H1 (cell line): ENCODE measurements around the gene RABIF. TPM values are rescaled to one million over a fixed set of nuclear protein-coding genes. Genes with fewer than 3 reads are reported as not detected.
A peak's percentile ranks its signal among the peaks of the same experiment; 100 is the strongest.

Source experiments
- CTCF ChIA-PET: fragments of 300-600 bp; sonication (Branson Sonifier 250); formaldehyde crosslinking; loops from one replicate; lab custom pipeline; 2021; ENCODE audit not compliant: partially characterized antibody; lab: Charles Lee
- POLR2A ChIA-PET: fragments of 300-600 bp; sonication (Branson Sonifier 250); formaldehyde crosslinking; loops from one replicate; lab custom pipeline; 2021; ENCODE audit warnings: inconsistent platforms; ENCODE audit not compliant: partially characterized antibody; lab: Charles Lee
- DNase-seq, 2 experiments: peaks; one replicate each; pipeline versions ENCODE4 v3.0.0 to v3.0.0-alpha.2; 2010 to 2022; ENCODE audit warnings: low spot score in 2 of 2, low read depth in 1 of 2, mixed read lengths in 1 of 2
- FAIRE-seq: peaks from 2 replicates; lab custom pipeline; 2011; peaks lifted over from hg19 to GRCh38; lab: Jason Lieb, UNC
- H2AFZ ChIP-seq: 2 replicates; pipeline ENCODE4 v1.8.1; 2012; ENCODE audit warnings: low read length, inconsistent platforms
- H2AK5ac ChIP-seq: 2 replicates; pipeline ENCODE4 v1.6.1; 2013; ENCODE audit warnings: low read depth, low read length
- H2BK120ac ChIP-seq: replicated peaks from 2 replicates; pipeline ENCODE3; 2013; ENCODE audit warnings: low read depth, low read length, inconsistent platforms
- H2BK12ac ChIP-seq: 2 replicates; pipeline ENCODE4 v1.6.1; 2013; ENCODE audit warnings: low read depth, low read length
- H2BK15ac ChIP-seq: 2 replicates; pipeline ENCODE4 v1.6.1; 2013; ENCODE audit warnings: low read length
- H2BK20ac ChIP-seq: 2 replicates; pipeline ENCODE4 v1.6.1; 2013; ENCODE audit warnings: low read length
- H2BK5ac ChIP-seq: 2 replicates; pipeline ENCODE4 v1.6.1; 2013; ENCODE audit warnings: low read depth, low read length
- H3K14ac ChIP-seq: 2 replicates; pipeline ENCODE4 v1.6.1; 2013; ENCODE audit warnings: inconsistent platforms; ENCODE audit not compliant: insufficient read length
- H3K18ac ChIP-seq: 2 replicates; pipeline ENCODE4 v1.6.1; 2013; ENCODE audit warnings: low read length; ENCODE audit errors: extremely low read depth
- H3K23ac ChIP-seq: 2 replicates; pipeline ENCODE4 v1.6.1; 2013; ENCODE audit warnings: inconsistent platforms; ENCODE audit not compliant: insufficient read length
- H3K23me2 ChIP-seq: 2 replicates; pipeline ENCODE4 v1.6.1; 2013; ENCODE audit warnings: low read depth, low read length
- H3K27ac ChIP-seq: 2 replicates; pipeline ENCODE4 v1.6.1; 2011; ENCODE audit warnings: low read depth, low read length, inconsistent platforms
- H3K27me3 ChIP-seq, 4 experiments: replicated peaks in 1 of 4; 1 replicate in 1 of 4; 2 replicates in 3 of 4; pipeline versions ENCODE4 v1.6.1 to v1.8.1; 2011 to 2013; ENCODE audit warnings: low read length in 3 of 4, mild to moderate bottlenecking in 3 of 4, inconsistent platforms in 2 of 4, mixed read lengths in 2 of 4, moderate library complexity in 1 of 4; ENCODE audit not compliant: control insufficient read depth in 3 of 4, insufficient read depth in 3 of 4; ENCODE audit errors: extremely low read depth in 1 of 4
- H3K36me3 ChIP-seq, 4 experiments: 2 replicates each; pipeline versions ENCODE4 v1.6.1 to v1.8.1; 2011 to 2013; ENCODE audit warnings: mild to moderate bottlenecking in 4 of 4, low read length in 3 of 4, moderate library complexity in 2 of 4, control low read depth in 1 of 4, inconsistent platforms in 1 of 4; ENCODE audit not compliant: insufficient read depth in 4 of 4, control insufficient read depth in 2 of 4
- H3K4ac ChIP-seq: replicated peaks from 2 replicates; pipeline ENCODE3; 2013; ENCODE audit warnings: low read length, low read depth, mixed read lengths, inconsistent platforms; ENCODE audit not compliant: insufficient read length
- H3K4me1 ChIP-seq, 4 experiments: replicated peaks in 1 of 4; 1 replicate in 1 of 4; 2 replicates in 3 of 4; pipeline versions ENCODE4 v1.6.1 to v1.8.1; 2011 to 2013; ENCODE audit warnings: low read length in 3 of 4, inconsistent platforms in 2 of 4, mixed read lengths in 1 of 4; ENCODE audit not compliant: insufficient read depth in 4 of 4, control insufficient read depth in 3 of 4
- H3K4me2 ChIP-seq, 2 experiments: 2 replicates each; pipeline versions ENCODE4 v1.6.1 to v1.8.1; 2011 to 2013; ENCODE audit warnings: low read depth in 2 of 2, low read length in 2 of 2, control low read depth in 1 of 2, inconsistent platforms in 1 of 2, mild to moderate bottlenecking in 1 of 2; ENCODE audit not compliant: insufficient read depth in 1 of 2
- H3K4me3 ChIP-seq, 4 experiments: fragments of 200-600, 300-600 bp in 1 of 4; sonication (generic), shearing (Covaris generic), sonication (Bioruptor Twin) in 1 of 4; 2 replicates each; pipeline versions ENCODE4 v1.5.1 to v1.8.1; 2011 to 2016; ENCODE audit warnings: low read length in 4 of 4, low read depth in 3 of 4, control low read depth in 2 of 4, inconsistent platforms in 2 of 4, mild to moderate bottlenecking in 2 of 4, mixed read lengths in 1 of 4, moderate library complexity in 1 of 4; ENCODE audit not compliant: insufficient read depth in 2 of 4; ENCODE audit errors: extremely low read depth in 1 of 4
- H3K56ac ChIP-seq: replicated peaks from 2 replicates; pipeline ENCODE3; 2013; ENCODE audit warnings: low read depth, mild to moderate bottlenecking, mixed read lengths, low read length, inconsistent platforms; ENCODE audit not compliant: insufficient read length
- H3K79me1 ChIP-seq: 2 replicates; pipeline ENCODE4 v1.6.1; 2013; ENCODE audit warnings: low read depth, low read length, control low read depth
- H3K79me2 ChIP-seq, 2 experiments: 2 replicates each; pipeline versions ENCODE4 v1.6.1 to v1.8.1; 2012 to 2013; ENCODE audit warnings: low read length in 2 of 2, mild to moderate bottlenecking in 2 of 2, inconsistent platforms in 1 of 2; ENCODE audit not compliant: insufficient read depth in 2 of 2, control insufficient read depth in 1 of 2
- H3K9ac ChIP-seq, 4 experiments: replicated peaks in 1 of 4; 1 replicate in 1 of 4; 2 replicates in 3 of 4; pipeline versions ENCODE4 v1.6.1 to v1.8.1; 2011 to 2013; ENCODE audit warnings: low read depth in 3 of 4, low read length in 3 of 4, control low read depth in 2 of 4, mild to moderate bottlenecking in 2 of 4, moderate library complexity in 2 of 4, inconsistent platforms in 1 of 4; ENCODE audit errors: extremely low read depth in 1 of 4
- H3K9me3 ChIP-seq, 2 experiments: 2 replicates each; pipeline versions ENCODE4 v1.6.1 to v1.8.1; 2012 to 2013; ENCODE audit warnings: mild to moderate bottlenecking in 2 of 2, moderate library complexity in 2 of 2, control low read depth in 1 of 2, inconsistent platforms in 1 of 2, low read depth in 1 of 2, low read length in 1 of 2, mixed read lengths in 1 of 2; ENCODE audit not compliant: insufficient read depth in 2 of 2
- H4K20me1 ChIP-seq, 2 experiments: replicated peaks in 1 of 2; 2 replicates each; pipeline versions ENCODE3 to v1.8.1; 2011 to 2013; ENCODE audit warnings: inconsistent platforms in 2 of 2, low read length in 2 of 2, mild to moderate bottlenecking in 1 of 2; ENCODE audit not compliant: insufficient read depth in 2 of 2, control insufficient read depth in 1 of 2
- H4K5ac ChIP-seq: 2 replicates; pipeline ENCODE4 v1.6.1; 2013; ENCODE audit warnings: low read length, low read depth, mixed read lengths, inconsistent platforms; ENCODE audit not compliant: insufficient read length
- H4K8ac ChIP-seq: 2 replicates; pipeline ENCODE4 v1.8.0; 2013; ENCODE audit warnings: mild to moderate bottlenecking, moderate library complexity, low read length, inconsistent platforms; ENCODE audit not compliant: insufficient read depth; ENCODE audit errors: extremely low read depth
- H4K91ac ChIP-seq: replicated peaks from 2 replicates; pipeline ENCODE3; 2013; ENCODE audit warnings: low read length, mixed read lengths, inconsistent platforms; ENCODE audit not compliant: insufficient read length
- CHD1 ChIP-seq: IDR thresholded peaks from 2 replicates; pipeline ENCODE4 v1.6.1; 2012; ENCODE audit warnings: low read depth, low read length, improper control_type of control experiment
- CREB1 ChIP-seq: IDR thresholded peaks from 2 replicates; pipeline ENCODE4 v1.6.1; 2012; ENCODE audit warnings: inconsistent platforms
- CTBP2 ChIP-seq: IDR thresholded peaks from 2 replicates; pipeline ENCODE4 v1.7.0; 2011; ENCODE audit warnings: borderline replicate concordance, mild to moderate bottlenecking, moderate library complexity, mixed read lengths, low read length; ENCODE audit not compliant: insufficient read depth, insufficient read length
- EP300 ChIP-seq, 2 experiments: IDR thresholded peaks; 1 replicate in 1 of 2; 2 replicates in 1 of 2; pipeline ENCODE4 v1.6.1; 2011 to 2012; ENCODE audit warnings: low read depth in 2 of 2, low read length in 2 of 2, mild to moderate bottlenecking in 2 of 2, borderline replicate concordance in 1 of 2, inconsistent platforms in 1 of 2, moderate library complexity in 1 of 2
- GABPA ChIP-seq: IDR thresholded peaks from 2 replicates; pipeline ENCODE4 v1.6.1; 2011; ENCODE audit warnings: mild to moderate bottlenecking, low read length, moderate library complexity, borderline replicate concordance; ENCODE audit not compliant: insufficient read depth
- HDAC2 ChIP-seq, 2 experiments: fragments of 300-600 bp in 1 of 2; sonication (generic) in 1 of 2; IDR thresholded peaks; 2 replicates each; pipeline ENCODE4 v1.6.1; 2011 to 2012; ENCODE audit warnings: low read depth in 2 of 2, low read length in 2 of 2, mild to moderate bottlenecking in 2 of 2, moderate library complexity in 2 of 2, borderline replicate concordance in 1 of 2, inconsistent platforms in 1 of 2
- MAFK ChIP-seq: IDR thresholded peaks from 2 replicates; pipeline ENCODE4 v1.6.1; 2012; ENCODE audit warnings: low read depth, mild to moderate bottlenecking, improper control_type of control experiment, low read length
- POLR2A ChIP-seq, 2 experiments: IDR thresholded peaks; 1 replicate in 1 of 2; 2 replicates in 1 of 2; pipeline ENCODE4 v1.6.1; 2011; ENCODE audit warnings: low read depth in 2 of 2, low read length in 2 of 2, mild to moderate bottlenecking in 2 of 2; ENCODE audit errors: control extremely low read depth in 1 of 2
- POU5F1 ChIP-seq: IDR thresholded peaks from 2 replicates; pipeline ENCODE4 v1.6.1; 2011; ENCODE audit warnings: low read depth, mild to moderate bottlenecking, low read length, moderate library complexity
- RXRA ChIP-seq: IDR thresholded peaks from 2 replicates; pipeline ENCODE4 v1.6.1; 2011; ENCODE audit warnings: low read depth, mild to moderate bottlenecking, low read length, moderate library complexity; ENCODE audit not compliant: insufficient read depth
- SUZ12 ChIP-seq: fragments of 200-600 bp; sonication (generic); IDR thresholded peaks from 2 replicates; pipeline ENCODE4 v1.6.1; 2012; ENCODE audit warnings: mild to moderate bottlenecking, inconsistent platforms, low read length, moderate library complexity, mixed read lengths
- TAF7 ChIP-seq: optimal IDR thresholded peaks from 2 replicates; pipeline ENCODE3; 2011; ENCODE audit warnings: low read depth, mild to moderate bottlenecking, inconsistent platforms, low read length, moderate library complexity, borderline replicate concordance
- TBP ChIP-seq: IDR thresholded peaks from 2 replicates; pipeline ENCODE4 v1.6.1; 2011; ENCODE audit warnings: low read depth, low read length, improper control_type of control experiment
- TEAD4 ChIP-seq: IDR thresholded peaks from 2 replicates; pipeline ENCODE4 v1.6.1; 2012; ENCODE audit warnings: low read depth, low read length, inconsistent platforms, mixed read lengths
- WGBS, 2 experiments: shearing (Covaris generic) in 1 of 2; methylation state at CpG; one replicate each; pipeline versions ENCODE4 v1.1.6 to v1.1.7; 2013 to 2015; ENCODE audit warnings: low lambda C conversion rate in 2 of 2, mixed read lengths in 2 of 2, inconsistent platforms in 1 of 2, low coverage in 1 of 2, missing lambda C conversion rate in 1 of 2; ENCODE audit not compliant: insufficient replicate concordance in 2 of 2, insufficient coverage in 1 of 2, insufficient read length in 1 of 2; ENCODE audit errors: extremely low coverage in 1 of 2, missing lambda C conversion rate in 1 of 2; 5-methylcytosine and 5-hydroxymethylcytosine counted together
- polyA plus RNA-seq, 7 experiments: library from polyadenylated mRNA; depleted of rRNA in 3 of 7; stranded (reverse) in 5 of 7; unstranded in 2 of 7; fragments of >200 nt in 5 of 7; fragments of 200-250 nt in 2 of 7; gene quantifications; 1 replicate in 5 of 7; 2 replicates in 1 of 7; 4 replicates in 1 of 7; pipeline versions ENCODE4 v1.2.1 to v1.2.3, GENCODE V29; 2011 to 2013; ENCODE audit warnings: missing spikeins in 2 of 7, mixed read lengths in 2 of 7
- total RNA-seq: library from RNA; stranded (reverse); fragmentation: NEBNext Ultra II Directional; extraction: Animal tissue kit (Norgen Biotek cat#: 25700); gene quantifications from 2 replicates; pipeline ENCODE4 v1.2.1, GENCODE V29; 2021

RABIF gene
- total and polyA plus RNA-seq, 2 of the 8 experiments (the other 6 are each of a cell fraction or from before 2014, with no cell fraction given): 5.6 to 6.9 TPM

GRCh38 chr1:202888221-202888530, 773 bp downstream of the RABIF start:
- H3K36me3 ChIP-seq: peaks cover 4 to 16% (median 10%) of the 10 kb centered on the region in 4 experiments; a peak in 6 of 8 replicates
- H3K4me3 ChIP-seq: peak overlapping the region; percentile 65 to 96 (median 81)
- H3K79me1 ChIP-seq: no peaks in the 10 kb centered on the region
- 2% methylated on average over 10 of the region's 10 CpGs; no CpG with 5 or more reads in 1 of the 2 experiments for WGBS, 2 experiments
- no peak overlapping the region for H3K14ac ChIP-seq
- H2AFZ ChIP-seq: no peak overlapping the region
- H3K27ac ChIP-seq: peak overlapping the region; percentile 28; the same call in 1 of the 2 replicates
- no peak for DNase-seq
- H2BK20ac ChIP-seq: no peak overlapping the region
- H3K23me2 ChIP-seq: peaks cover 2% of the 10 kb centered on the region
- H4K8ac ChIP-seq: 0 out of 2 replicates have a peak overlapping the region, but pooled peaks have one; percentile 72
- H3K18ac ChIP-seq: peak overlapping the region; percentile 65; the same call in 1 of the 2 replicates
- H2BK12ac ChIP-seq: no peak overlapping the region
- H3K9ac ChIP-seq: peak overlapping the region in 3 of 4 experiments; percentile 55 to 67 (median 63); a peak in 6 of 7 replicates
- no peak overlapping the region for H2BK15ac ChIP-seq
- no peaks in the 10 kb centered on the region for H4K20me1 ChIP-seq
- peak overlapping the region; percentile 67 for H4K5ac ChIP-seq
- H2AK5ac ChIP-seq: no peak overlapping the region
- H2BK5ac ChIP-seq: no peak overlapping the region
- H3K56ac ChIP-seq: peak overlapping the region; percentile 60
- H3K9me3 ChIP-seq: no peaks in the 10 kb centered on the region
- no peak for FAIRE-seq
- CTCF ChIA-PET: interaction anchor here (0.7 to 1.0 kb wide), 2 partner anchors 8 to 132 kb away, joined by 3 read pairs; no protein-coding TSS in a partner anchor
- H3K27me3 ChIP-seq: no peaks in the 10 kb centered on the region
- H3K23ac ChIP-seq: no peak overlapping the region
- H3K4ac ChIP-seq: no peak overlapping the region
- H3K4me1 ChIP-seq: peaks cover 0 to 7% (median 4%) of the 10 kb centered on the region in 4 experiments; a peak in 5 of 7 replicates
- peak overlapping the region; percentile 38 for H2BK120ac ChIP-seq
- no peak overlapping the region for H4K91ac ChIP-seq
- POLR2A ChIA-PET: interaction anchor here (0.6 to 2.3 kb wide), 15 partner anchors 10 to 165 kb away, joined by 3 to 11 read pairs (median 4); partner anchors contain the start of genes KDM5B, PCAT6 and TMEM183A
- H3K79me2 ChIP-seq: no peaks in the 10 kb centered on the region
- peak overlapping the region; percentile 60 to 74 for H3K4me2 ChIP-seq
- no peak for TF ChIP-seq POU5F1
- no peak for TF ChIP-seq TBP
- no peak for TF ChIP-seq POLR2A (IDR thresholded peaks at IDR 0.05; ENCODE audit: control extremely low read depth in 1 of 2, low read depth in 2 of 2, low read length in 2 of 2)
- TF ChIP-seq TEAD4: no peak
- TF ChIP-seq CTBP2: no peak
- no peak for TF ChIP-seq EP300 (IDR thresholded peaks at IDR 0.05; ENCODE audit: borderline replicate concordance in 1 of 2, low read depth in 2 of 2, low read length in 2 of 2)
- no peak for TF ChIP-seq CREB1
- no peak for TF ChIP-seq SUZ12
- TF ChIP-seq GABPA: no peak
- no peak for TF ChIP-seq HDAC2 (IDR thresholded peaks at IDR 0.05; ENCODE audit: borderline replicate concordance in 1 of 2, low read depth in 2 of 2, low read length in 2 of 2)
- no peak for TF ChIP-seq MAFK
- TF ChIP-seq TAF7: no peak
- TF ChIP-seq RXRA: no peak
- TF ChIP-seq CHD1: no peak
